GM18868 (cell line): ENCODE results near the gene PMEL.
A peak's percentile ranks its signal among the peaks of the same experiment; 100 is the strongest.
"Not testable (repeated sequence)": the region's sequence is repeated elsewhere in the genome, so short reads cannot be mapped to it uniquely, and the experiment has no call there.

ENCODE experiments used
- ATAC-seq: cut with Tn5 transposase; IDR thresholded peaks from one replicate; pipeline ENCODE4 v1.9.1; 2021; ENCODE audit warnings: mild to moderate bottlenecking, moderate library complexity; ENCODE audit not compliant: unreplicated experiment

PMEL gene

GRCh38 chr12:55965941-55966407 lies at the start of gene PMEL:
TSS of gene PMEL (minus strand) at chr12:55966042. CDS start at chr12:55966011, 31 bp downstream.
- no peak for ATAC-seq

- ATAC-seq = no peak
Measured at GRCh38 chr12:56014205-56014604, 48.4 kb upstream of the PMEL start.

- ATAC-seq = no peak
Measured at GRCh38 chr12:56013482-56013881, 47.6 kb upstream of the PMEL start.

DNA sequence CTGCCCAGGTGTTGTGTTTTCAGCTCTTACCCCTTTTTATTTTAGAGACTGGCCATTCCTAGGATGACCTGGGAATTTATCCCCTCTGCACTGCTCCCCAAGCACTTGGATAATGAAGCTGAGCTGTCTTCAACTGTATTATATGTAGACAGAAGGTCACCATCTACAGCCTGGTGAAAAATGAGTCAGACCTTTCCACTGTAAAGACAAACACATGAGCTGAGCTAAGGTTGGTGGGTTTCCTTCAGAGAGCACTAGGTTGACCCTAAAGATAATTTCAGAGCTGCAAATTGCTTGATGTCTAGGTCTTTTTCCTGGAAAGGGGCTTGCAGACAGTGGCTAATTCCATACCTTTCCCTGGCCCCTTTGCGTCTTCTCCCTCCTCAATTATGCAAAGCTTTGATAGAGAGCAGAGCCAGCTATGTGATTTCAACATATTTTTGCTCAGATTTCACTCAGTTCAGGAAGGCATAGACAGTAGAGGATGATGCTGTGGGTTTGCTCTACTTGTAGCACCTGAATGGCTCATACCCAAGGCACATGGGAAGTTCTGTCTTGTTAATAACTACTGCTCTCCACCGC lies 45.8 kb upstream of the PMEL start:
- ATAC-seq = no peak

DNA sequence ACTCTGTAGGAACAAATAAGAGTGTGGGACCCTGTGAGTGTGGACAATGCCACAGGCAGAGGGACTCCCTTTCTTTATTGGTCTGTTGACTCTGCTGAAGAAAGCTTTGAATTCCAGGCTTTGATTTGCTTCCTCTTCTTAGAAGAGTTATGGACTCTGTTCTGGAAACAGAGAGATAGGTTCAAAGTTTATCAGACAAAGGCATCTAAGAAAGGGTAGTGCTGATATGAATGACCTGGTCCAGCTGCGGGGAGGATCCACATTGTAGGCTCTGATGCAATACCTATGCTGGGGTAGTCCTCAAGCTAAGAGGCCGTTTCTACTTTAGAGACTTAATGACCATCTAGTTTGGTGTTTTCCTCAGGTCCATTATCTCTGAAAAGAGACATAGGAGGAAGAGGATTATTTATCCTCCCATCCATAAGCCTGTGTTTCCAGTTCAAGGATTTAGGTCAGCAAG lies 44.3 kb upstream of the PMEL start:
- ATAC-seq = no peak

GRCh38 chr12:56007564-56008559 lies 42.0 kb upstream of the PMEL start:
- ATAC-seq = peak; percentile 37

DNA sequence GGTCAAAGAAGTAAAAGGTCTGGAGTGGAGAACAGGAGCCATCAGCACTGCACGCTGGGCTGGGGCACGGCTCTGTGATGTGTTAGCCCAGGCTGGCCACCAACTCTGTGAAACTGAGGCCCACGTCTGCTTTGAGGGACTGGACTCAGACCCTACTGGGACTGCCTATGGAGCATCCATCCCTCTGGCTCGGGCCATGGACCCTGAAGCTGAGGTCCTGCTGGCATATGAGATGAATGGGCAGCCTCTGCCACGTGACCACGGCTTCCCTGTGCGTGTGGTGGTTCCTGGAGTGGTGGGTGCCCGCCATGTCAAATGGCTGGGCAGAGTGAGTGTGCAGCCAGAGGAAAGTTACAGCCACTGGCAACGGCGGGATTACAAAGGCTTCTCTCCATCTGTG lies 38.4 kb upstream of the PMEL start:
- no peak for ATAC-seq

GRCh38 chr12:56003376-56003775 lies 37.5 kb upstream of the PMEL start:
- not testable (repeated sequence) for ATAC-seq

DNA sequence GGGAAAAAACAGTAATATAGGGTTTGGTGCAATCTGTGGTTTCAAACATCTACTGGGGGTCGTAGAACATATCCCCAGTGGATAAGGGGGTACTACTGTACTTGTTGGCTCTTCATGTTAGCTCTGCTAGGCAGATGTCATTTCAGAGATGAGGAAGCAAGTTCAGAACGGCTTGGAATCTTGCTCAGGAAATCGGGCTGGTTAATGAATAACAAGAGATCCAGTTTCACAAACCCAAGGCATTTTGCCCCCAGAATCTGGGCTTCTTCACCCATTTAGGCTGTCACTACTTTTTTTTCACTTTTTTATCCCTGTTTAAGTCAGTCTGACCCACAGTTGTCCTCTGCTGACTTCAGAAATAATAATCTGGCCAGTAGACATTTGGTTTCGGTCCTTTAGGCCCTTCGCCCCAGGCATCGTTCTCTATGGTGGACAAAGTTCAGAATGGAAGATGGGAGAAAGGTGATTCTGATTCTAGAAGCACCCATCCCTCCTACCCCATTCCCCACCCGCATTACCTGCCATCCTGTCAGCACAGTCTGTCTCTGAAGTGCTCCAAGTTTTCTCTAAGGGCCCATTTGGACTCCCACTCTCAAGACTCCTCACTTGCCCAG lies 35.8 kb upstream of the PMEL start:
- no peak for ATAC-seq

DNA sequence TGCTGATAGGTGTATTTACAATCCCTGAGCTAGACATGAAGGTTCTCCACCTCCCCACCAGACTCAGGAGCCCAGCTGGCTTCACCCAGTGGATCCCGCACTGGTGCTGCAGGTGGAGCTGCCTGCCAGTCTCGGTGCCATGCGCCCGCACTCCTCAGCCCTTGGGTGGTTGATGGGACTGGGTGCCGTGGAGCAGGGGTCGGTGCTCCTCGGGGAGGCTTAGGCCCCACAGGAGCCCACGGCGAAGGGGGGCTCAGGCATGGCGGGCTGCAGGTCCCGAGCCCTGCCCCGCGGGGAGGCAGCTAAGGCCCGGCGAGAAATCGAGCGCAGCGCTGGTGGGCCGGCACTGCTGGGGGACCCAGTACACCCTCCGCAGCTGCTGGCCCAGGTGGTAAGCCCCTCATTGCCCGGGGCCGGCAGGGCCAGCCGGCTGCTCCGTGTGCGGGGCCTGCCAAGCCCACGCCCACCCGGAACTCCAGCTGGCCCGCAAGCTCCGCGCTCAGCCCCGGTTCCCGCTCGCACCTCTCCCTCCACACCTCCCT lies 34.2 kb upstream of the PMEL start:
- ATAC-seq = not testable (repeated sequence)

DNA sequence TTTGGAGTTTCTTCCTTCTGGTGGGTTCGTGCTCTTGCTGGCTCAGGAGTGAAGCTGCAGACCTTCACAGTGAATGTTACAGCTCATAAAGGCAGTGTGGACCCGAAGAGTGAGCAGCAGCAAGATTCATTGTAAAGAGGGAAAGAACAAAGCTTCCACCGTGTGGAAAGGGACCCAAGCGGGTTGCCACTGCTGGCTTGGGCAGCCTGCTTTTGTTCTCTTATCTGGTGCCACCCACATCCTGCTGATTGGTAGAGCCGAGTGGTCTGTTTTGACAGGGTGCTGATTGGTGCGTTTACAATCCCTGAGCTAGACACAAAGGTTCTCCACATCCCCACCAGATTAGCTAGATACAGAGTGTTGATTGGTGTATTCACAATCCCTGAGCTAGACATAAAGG lies 33.7 kb upstream of the PMEL start:
- not testable (repeated sequence) for ATAC-seq

DNA sequence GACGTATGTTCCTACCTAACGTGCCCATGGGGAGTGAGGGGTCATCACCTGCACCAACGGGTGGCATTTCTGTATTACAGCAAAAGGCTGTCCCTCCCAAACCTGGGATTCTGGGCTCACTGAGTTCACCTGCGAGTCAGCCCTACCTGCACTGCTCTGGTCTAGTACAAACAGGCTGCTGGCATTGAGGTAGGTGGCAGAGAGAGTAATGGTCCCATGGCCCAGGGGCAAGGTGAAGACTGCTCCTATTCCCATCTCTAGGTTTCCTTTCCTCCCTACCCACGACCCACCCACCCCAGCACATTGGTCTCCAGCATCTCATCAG lies 31.7 kb upstream of the PMEL start:
- ATAC-seq = no peak

- ATAC-seq = peak; percentile 99
Measured at GRCh38 chr12:55996715-55997534, 31.1 kb upstream of the PMEL start, which contains the start of gene SUOX. TSS of gene SUOX (plus strand) at chr12:55997276. CDS start at chr12:56002222, 4,946 bp downstream.

- no peak for ATAC-seq
Measured at GRCh38 chr12:55996201-55996714, 30.4 kb upstream of the PMEL start.

DNA sequence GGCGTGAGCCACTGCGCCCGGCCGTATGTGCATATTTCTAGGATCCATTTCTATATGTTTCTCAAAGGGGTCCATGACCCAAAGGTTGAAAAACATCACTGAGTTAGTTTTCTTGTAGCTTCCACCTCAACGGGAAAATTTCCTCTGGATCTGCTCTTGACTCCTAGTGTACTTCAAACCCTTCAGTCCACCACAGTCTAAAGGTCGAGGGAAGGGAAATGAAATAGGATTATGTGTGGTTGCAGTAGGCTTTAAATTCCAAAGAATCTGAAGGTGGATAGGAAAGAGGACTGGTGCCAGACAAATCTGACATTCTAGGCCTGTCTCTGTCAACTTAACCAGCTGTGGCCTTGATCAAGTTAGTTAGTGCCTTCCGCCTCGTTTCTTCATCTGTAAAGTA lies 29.5 kb upstream of the PMEL start:
- no peak for ATAC-seq

DNA sequence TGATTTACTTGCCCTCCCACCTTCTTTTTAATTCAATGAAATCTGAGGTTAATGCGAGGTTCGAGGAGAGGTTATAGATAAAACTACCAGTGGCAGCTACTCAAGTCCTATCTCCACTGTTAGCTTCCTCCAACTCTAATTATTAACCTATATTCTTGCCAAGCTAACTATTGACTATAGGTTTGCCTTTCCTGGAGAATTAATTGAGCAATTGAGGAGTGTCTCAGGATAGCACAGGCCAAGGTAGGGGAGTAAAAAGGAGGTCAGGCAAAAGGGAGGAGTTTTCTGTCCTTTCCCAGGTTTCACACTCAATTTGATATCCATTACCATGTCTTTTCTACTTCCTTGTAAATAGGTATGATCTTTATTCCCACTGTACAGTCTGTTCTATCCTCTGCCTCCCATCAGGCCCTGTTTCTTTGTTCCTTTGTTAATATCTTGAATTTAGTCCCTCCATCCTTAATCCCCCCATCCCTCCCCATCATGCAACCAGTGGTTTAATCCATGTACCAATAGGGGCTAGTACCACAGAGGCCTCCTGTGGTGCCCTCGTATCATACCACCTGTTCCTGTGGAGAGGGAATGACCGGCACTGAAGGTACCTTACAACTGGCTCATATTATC lies 27.5 kb upstream of the PMEL start:
- no peak for ATAC-seq

DNA sequence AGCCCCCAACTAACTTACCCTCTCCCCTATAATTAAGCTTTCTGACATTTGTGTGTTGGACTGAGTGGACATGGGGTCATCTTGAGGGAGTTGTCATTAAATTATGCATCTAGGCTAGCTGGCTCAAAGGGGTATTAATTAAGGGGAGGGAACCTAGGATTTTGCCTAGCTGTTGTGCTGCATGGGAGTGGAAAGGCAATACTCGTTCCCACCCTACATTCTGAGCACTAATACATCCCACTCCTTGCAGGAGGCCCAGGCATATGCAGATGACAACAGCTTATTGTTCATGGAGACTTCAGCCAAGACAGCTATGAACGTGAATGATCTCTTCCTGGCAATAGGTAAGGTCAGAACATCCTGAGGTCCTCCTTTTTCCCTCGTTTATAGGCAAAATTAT lies 25.3 kb upstream of the PMEL start:
- no peak for ATAC-seq

- not testable (repeated sequence) for ATAC-seq
Measured at GRCh38 chr12:55985976-55986375, 20.1 kb upstream of the PMEL start.

GRCh38 chr12:55985341-55985740 lies 19.5 kb upstream of the PMEL start:
- ATAC-seq = no peak

DNA sequence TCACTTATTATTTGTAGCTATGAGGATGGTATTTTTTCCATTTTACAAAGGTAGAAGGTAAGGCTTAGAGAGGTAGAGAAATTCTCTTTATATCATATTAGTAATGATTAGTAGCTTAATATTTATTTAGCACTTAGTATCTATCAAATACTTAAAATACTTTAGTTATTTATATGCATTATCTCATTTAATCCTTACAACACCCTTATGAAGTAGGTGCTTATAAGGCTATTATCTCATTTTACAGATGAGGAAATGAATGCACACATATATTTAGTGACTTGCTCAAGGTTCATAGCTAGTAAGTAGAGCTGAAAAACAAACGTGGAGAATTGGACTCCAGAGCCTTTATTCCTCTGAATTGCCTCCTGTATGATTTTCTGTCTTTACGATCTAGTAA lies 19.0 kb upstream of the PMEL start:
- ATAC-seq = no peak
